ENCODE measurements around the gene ACER2. TPM values are rescaled to one million over a fixed set of nuclear protein-coding genes. Genes with fewer than 3 reads are reported as not detected.

The ACER2 gene
- total RNA-seq = 1.1 and 1.2 TPM in 2 replicates

GRCh38 chr9:19408693-19409400 is at the start of gene ACER2:
ACER2 (plus strand) TSS chr9:19409009; CDS start chr9:19409085, 76 bp downstream.

Other genes with a start within 250 kb of the ACER2 start
- 83.7 and 85.6 TPM in 2 replicates for gene DENND4C, start 178.3 kb upstream of the ACER2 start, total RNA-seq
- gene RPS6, start 28.8 kb upstream of the ACER2 start, total RNA-seq = 1,023 and 2,026 TPM in 2 replicates